GM04503 (cell line): ENCODE data around the gene INO80D.
"Not testable (repeated sequence)": the region's sequence is repeated elsewhere in the genome, so short reads cannot be mapped to it uniquely, and the experiment has no call there.

Experiments
- DNase-seq: peaks from one replicate; pipeline ENCODE4 v3.0.0-alpha.2; 2012; ENCODE audit warnings: low read depth

The INO80D gene

DNA sequence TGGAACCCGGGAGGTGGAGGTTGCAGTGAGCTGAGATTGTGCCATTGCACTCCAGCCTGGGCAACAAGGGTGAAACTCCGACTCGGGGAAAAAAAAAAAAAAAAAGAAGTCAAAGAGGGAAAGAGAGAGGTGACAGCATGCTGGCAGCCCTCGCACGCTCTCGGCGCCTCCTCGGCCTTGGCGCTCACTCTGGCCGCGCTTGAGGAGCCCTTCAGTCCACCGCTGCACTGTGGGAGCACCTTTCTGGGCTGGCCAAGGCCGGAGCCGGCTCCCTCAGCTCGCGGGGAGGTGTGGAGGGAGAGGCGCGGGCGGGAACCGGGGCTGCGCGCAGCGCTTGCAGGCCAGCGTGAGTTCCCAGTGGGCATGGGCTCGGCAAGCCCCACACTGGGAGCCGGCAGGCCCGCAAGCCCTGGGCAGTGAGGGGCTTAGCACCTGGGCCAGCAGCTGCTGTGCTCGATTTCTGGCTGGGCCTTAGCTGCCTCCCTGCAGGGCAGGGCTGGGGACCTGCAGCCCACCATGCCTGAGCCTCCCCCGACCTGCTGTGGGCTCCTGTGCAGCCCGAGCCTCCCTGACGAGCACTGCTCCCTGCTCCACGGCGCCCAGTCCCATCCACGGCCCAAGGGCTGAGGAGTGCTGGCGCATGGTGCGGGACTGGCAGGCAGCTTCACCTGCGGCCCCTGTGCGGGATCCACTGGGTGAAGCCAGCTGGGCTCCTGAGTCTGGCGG is 108.9 kb downstream of the INO80D start:
- DNase-seq, result not testable (repeated sequence)

GRCh38 chr2:205976120-205976814 is 109.7 kb downstream of the INO80D start:
- DNase-seq, result no peak

- no peak for DNase-seq
These were observed 110.7 kb downstream of the INO80D start for GRCh38 chr2:205975082-205975949.

DNA sequence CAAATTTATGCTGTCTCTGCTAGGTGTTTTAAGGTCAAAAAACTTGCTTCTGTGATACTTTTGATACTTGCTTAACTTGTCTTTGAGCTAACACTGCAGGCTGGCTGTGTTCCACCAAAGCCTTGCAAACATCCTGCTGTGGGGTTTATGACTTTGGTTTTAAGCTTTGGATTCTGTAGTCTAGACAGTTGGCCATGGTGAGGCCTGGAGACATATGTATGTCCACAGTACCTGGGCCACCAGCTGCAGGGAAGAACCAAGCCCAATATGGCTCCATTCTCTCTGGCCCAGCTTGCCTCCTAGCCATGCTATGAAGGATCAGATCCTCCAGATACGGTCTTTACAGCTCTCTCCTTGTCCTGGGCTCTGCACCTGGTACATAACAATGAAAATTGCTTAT is 113.9 kb downstream of the INO80D start:
- no peak for DNase-seq

GRCh38 chr2:205970348-205970747 is 115.6 kb downstream of the INO80D start:
- DNase-seq, result no peak

- DNase-seq, result no peak
These were observed 116.4 kb downstream of the INO80D start for GRCh38 chr2:205969584-205969983.

GRCh38 chr2:205967391-205968075 is 118.4 kb downstream of the INO80D start:
- DNase-seq, result peak; percentile 8

GRCh38 chr2:205965707-205966106 is 120.3 kb downstream of the INO80D start:
- DNase-seq, result no peak

DNA sequence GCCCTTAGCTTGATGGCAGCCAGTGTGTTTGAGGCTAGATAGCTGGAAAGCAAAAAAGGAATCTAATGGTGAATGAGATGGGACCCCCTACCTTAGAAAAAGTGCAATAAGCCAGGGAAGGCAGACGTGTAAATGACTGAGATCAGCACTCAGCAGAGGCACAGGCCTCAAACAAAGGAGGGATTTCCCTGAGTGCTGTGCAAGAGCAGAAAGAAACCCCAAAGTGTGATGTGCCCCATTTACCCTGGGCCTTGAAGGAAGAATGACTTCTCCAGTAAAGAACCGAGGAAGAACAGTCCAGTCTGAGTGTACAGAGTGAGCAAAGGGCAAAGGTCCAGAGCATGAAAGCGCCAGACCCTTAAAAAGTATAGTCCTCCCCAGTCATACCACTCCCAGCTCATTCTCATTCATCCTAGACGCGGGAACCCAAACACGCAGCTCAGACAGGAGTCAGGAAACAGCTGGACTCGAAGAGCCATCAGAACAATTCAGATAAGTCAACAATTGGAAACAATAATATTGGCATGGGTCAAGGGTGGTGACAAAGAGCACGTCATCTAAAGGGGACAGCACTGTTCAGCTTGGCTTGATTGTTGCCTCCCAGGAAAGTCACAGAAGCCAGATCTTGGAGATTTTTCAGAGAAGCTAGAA is 121.7 kb downstream of the INO80D start:
- DNase-seq, result no peak

GRCh38 chr2:205959521-205959920 is 126.5 kb downstream of the INO80D start:
- DNase-seq, result no peak

- DNase-seq, result no peak
These were observed 128.4 kb downstream of the INO80D start for GRCh38 chr2:205957452-205958154.

DNA sequence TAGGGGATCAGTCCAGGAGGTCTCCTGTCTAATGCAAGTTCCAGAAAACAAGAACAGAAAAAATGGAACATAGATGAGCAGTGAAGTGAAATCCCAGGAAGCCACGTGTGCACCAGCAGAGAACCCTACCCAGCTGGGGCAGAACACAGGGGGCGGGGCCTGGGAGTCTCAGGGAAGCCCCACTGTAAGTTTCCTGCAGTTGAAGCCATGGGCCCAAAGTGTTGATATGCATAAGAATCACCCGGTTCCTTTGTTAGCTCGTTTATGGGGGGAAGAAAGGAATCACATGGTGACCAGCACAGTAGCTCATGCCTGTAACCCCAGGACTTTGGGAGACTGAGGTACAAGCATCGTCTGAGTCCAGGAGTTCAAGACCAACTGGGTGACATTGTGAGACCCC is 131.3 kb downstream of the INO80D start:
- DNase-seq, result no peak

DNA sequence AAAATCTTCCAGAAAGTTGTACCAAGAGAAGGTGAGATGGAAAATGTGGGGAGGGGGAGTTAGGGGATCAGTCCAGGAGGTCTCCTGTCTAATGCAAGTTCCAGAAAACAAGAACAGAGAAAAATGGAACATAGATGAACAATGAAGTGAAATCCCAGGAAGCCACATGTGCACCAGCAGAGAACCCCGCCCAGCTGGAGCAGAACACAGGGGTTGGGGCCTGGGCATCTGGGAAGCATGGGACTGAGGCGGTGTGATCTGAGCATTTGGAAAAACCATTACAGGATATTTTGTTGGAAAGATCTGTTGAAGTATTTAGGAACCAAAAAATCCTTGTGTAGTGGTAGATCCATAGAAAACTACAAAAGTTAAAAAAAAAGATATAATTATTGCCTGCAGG is 133.7 kb downstream of the INO80D start:
- no peak for DNase-seq

- no peak for DNase-seq
These were observed 137.1 kb downstream of the INO80D start for GRCh38 chr2:205948883-205949282.

DNA sequence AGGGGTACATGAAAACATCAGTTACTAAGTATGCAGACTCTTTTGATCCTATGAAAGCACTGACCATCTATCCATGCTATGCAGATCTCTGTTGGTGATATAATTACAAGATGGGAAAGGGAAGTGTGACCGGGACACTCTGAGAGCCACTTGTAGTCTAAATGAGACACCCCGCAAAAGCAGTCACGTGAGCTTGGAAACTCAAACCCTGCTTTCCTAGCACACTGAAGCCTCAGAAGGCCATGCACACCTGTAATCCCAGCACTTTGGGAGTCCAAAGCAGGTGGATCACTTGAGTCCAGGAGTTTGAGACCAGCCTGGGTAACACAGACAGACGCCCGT is 137.5 kb downstream of the INO80D start:
- no peak for DNase-seq

GRCh38 chr2:205947621-205948495 is 138.1 kb downstream of the INO80D start:
- DNase-seq, result peak; percentile 27

DNA sequence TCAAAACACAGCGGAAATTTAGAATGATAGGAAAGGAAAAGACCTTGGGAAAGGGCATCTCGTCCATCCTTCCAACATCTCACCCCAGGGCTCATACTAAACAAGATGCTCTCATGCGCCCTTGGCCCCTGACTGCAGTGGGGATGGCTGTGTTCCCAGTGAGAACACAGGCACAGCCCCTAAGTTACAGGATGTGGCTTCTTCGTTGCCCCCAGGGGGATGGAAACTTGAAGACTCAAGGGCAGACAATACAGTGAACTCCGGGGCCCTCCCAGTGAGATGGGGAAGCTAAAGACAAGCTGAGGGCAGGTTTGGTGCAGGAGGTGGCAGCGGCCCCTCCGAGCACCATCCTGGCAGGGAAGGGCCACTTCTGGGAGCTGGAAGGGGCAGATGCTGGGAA is 139.7 kb downstream of the INO80D start:
- no peak for DNase-seq
